PC-3 (cell line): ENCODE measurements around the gene PDE11A. TPM values are rescaled to one million over a fixed set of nuclear protein-coding genes. Genes with fewer than 3 reads are reported as not detected.

ENCODE experiments used
- ATAC-seq: fragments of 200-7000 bp; cut with Tn5 transposase; 2 replicates; pipeline ENCODE4 v1.9.1; 2020; ENCODE audit warnings: mild to moderate bottlenecking, moderate library complexity
- BruUV-seq: library from RNA; stranded (reverse); fragments of 400-500 nt; replicated peaks from 2 replicates; lab custom pipeline; 2021; lab: Mats Ljungman, UMichigan
- CTCF ChIA-PET: fragments of 300-600 bp; sonication (Branson Sonifier 250); formaldehyde crosslinking; loops from one replicate; lab custom pipeline; 2022; ENCODE audit warnings: antibody characterized with exemption; lab: Charles Lee
- POLR2A ChIA-PET: fragments of 300-600 bp; sonication (Branson Sonifier 250); formaldehyde crosslinking; loops from one replicate; lab custom pipeline; 2022; ENCODE audit warnings: antibody characterized with exemption; ENCODE audit not compliant: unreplicated experiment; lab: Charles Lee
- DNase-seq: peaks from one replicate; pipeline ENCODE4 v3.0.0-alpha.2; 2015
- H2AFZ ChIP-seq: fragments of 300-600 bp; sonication (generic); 2 replicates; pipeline ENCODE4 v1.6.0; 2016; ENCODE audit warnings: antibody characterized with exemption, low read length
- H3F3A ChIP-seq: fragments of 300-600 bp; sonication (generic); one replicate; pipeline ENCODE4 v1.6.0; 2017; ENCODE audit warnings: antibody characterized with exemption, low read length, control low read depth, mild to moderate bottlenecking; ENCODE audit not compliant: unreplicated experiment
- H3K27ac ChIP-seq: fragments of 300-600 bp; sonication (generic); 2 replicates; pipeline ENCODE4 v1.5.1; 2016; ENCODE audit warnings: mild to moderate bottlenecking, low read length
- H3K27me3 ChIP-seq: fragments of 300-600 bp; sonication (generic); 2 replicates; pipeline ENCODE4 v1.6.1; 2016; ENCODE audit warnings: low read length, mixed read lengths
- H3K36me3 ChIP-seq: fragments of 300-600 bp; sonication (generic); 2 replicates; pipeline ENCODE4 v1.6.1; 2016; ENCODE audit warnings: low read depth, mixed run types, low read length, mixed read lengths
- H3K4me1 ChIP-seq: fragments of 300-600 bp; sonication (generic); 2 replicates; pipeline ENCODE4 v1.5.1; 2016; ENCODE audit warnings: low read length; ENCODE audit not compliant: insufficient read depth
- H3K4me2 ChIP-seq: fragments of 300-600 bp; sonication (generic); 2 replicates; pipeline ENCODE4 v1.6.0; 2016; ENCODE audit warnings: low read length
- H3K4me3 ChIP-seq: fragments of 300-600 bp; sonication (generic); 2 replicates; pipeline ENCODE4 v1.5.1; 2016; ENCODE audit warnings: mild to moderate bottlenecking, low read length, mixed read lengths
- H3K79me2 ChIP-seq: fragments of 300-600 bp; sonication (generic); 2 replicates; pipeline ENCODE4 v1.6.1; 2017; ENCODE audit warnings: low read length, mixed read lengths
- H3K9ac ChIP-seq: fragments of 300-600 bp; sonication (generic); 2 replicates; pipeline ENCODE4 v1.6.0; 2016; ENCODE audit warnings: mild to moderate bottlenecking, low read length
- H3K9me2 ChIP-seq: fragments of 300-600 bp; sonication (generic); replicated peaks from 2 replicates; pipeline ENCODE4 v1.6.1; 2016; ENCODE audit warnings: mixed run types, low read length, mixed read lengths
- H3K9me3 ChIP-seq: fragments of 300-600 bp; sonication (generic); 2 replicates; pipeline ENCODE4 v1.6.1; 2016; ENCODE audit warnings: low read length, mixed read lengths
- H4K20me1 ChIP-seq: fragments of 300-600 bp; sonication (generic); 2 replicates; pipeline ENCODE4 v1.6.1; 2016; ENCODE audit warnings: low read length, mixed read lengths
- EZH2 ChIP-seq: fragments of 300-600 bp; sonication (generic); IDR thresholded peaks from one replicate; pipeline ENCODE4 v1.6.1; 2017; ENCODE audit warnings: antibody characterized with exemption, mild to moderate bottlenecking, low read length; ENCODE audit not compliant: unreplicated experiment
- EZH2phosphoT487 ChIP-seq: fragments of 300-600 bp; sonication (generic); IDR thresholded peaks from 2 replicates; pipeline ENCODE4 v1.6.1; 2018; ENCODE audit warnings: mild to moderate bottlenecking, antibody characterized with exemption, low read length, borderline replicate concordance
- intact Hi-C: fragments of 100-400 bp; cut with micrococcal nuclease; formaldehyde crosslinking; loops from 2 replicates; pipeline ENCODE4 v1.9.0; 2023
- total RNA-seq: library from RNA; depleted of rRNA; stranded (reverse); fragments of >200 nt; gene quantifications from 2 replicates; pipeline ENCODE4 v1.2.3, GENCODE V29; 2014
- TF ChIP-seq, protein P1 (sequence below): fragments of 300-600 bp; sonication (generic); conservative IDR thresholded peaks from 2 replicates; pipeline ENCODE4 v1.5.1; 2017; ENCODE audit warnings: antibody characterized with exemption, low read depth, mild to moderate bottlenecking, low read length

PDE11A gene
- total RNA-seq, 1 experiment from 2014 or later: 0.15 TPM

DNA sequence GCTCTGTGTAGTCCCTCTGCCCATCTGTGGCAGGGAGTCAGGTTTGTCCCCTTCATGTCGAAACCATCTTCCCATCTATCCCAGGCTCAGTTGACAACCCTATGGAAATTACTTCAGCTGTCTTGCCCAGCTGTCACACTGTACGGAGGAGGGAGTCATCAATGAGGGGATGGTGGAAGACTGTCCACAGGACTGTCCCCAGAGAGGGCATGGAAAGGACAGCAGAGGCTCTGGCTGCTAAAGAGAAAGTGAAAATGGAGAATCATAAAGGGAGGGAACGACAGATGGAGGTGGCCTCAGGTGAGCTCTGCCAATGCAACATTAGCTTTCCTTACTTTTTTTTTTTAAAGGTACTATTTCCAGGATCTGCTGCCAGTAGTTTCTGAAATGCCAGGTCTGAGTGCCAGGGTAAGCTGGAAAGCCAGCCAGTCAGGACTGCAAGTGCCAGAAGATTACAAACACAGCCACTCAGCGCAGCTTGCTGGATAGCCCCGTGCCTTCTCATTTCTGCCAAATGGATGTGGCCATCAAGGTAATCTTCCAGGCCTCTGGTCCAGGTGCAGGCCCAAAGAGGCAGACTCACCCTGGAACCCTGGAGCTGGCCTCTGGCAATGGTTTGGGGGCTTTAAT lies 487.2 kb downstream of the PDE11A start:
- no peak for TF ChIP-seq EZH2
- no peak for TF ChIP-seq EZH2phosphoT487
- TF ChIP-seq, protein P1, sequence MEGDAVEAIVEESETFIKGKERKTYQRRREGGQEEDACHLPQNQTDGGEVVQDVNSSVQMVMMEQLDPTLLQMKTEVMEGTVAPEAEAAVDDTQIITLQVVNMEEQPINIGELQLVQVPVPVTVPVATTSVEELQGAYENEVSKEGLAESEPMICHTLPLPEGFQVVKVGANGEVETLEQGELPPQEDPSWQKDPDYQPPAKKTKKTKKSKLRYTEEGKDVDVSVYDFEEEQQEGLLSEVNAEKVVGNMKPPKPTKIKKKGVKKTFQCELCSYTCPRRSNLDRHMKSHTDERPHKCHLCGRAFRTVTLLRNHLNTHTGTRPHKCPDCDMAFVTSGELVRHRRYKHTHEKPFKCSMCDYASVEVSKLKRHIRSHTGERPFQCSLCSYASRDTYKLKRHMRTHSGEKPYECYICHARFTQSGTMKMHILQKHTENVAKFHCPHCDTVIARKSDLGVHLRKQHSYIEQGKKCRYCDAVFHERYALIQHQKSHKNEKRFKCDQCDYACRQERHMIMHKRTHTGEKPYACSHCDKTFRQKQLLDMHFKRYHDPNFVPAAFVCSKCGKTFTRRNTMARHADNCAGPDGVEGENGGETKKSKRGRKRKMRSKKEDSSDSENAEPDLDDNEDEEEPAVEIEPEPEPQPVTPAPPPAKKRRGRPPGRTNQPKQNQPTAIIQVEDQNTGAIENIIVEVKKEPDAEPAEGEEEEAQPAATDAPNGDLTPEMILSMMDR: no peak
- H3F3A ChIP-seq: no peaks in the 10 kb centered on the region
- intact Hi-C loops: no loop called here
- CTCF ChIA-PET: no interaction called here
- H3K79me2 ChIP-seq: no peaks in the 10 kb centered on the region
- no peak overlapping the region for H3K27ac ChIP-seq
- H3K9me3 ChIP-seq: no peaks in the 10 kb centered on the region
- H4K20me1 ChIP-seq: no peaks in the 10 kb centered on the region
- no TSS peak for BruUV-seq
- no peaks in the 10 kb centered on the region for H3K4me1 ChIP-seq
- H3K4me2 ChIP-seq: no peak overlapping the region
- no peak overlapping the region for H3K9ac ChIP-seq
- H3K4me3 ChIP-seq: no peak overlapping the region
- no peak overlapping the region for H2AFZ ChIP-seq
- DNase-seq (no peak), ATAC-seq (no peak)
- no peaks in the 10 kb centered on the region for H3K27me3 ChIP-seq
- POLR2A ChIA-PET: no interaction called here
- no peaks in the 10 kb centered on the region; the same call in 1 of the 2 replicates for H3K9me2 ChIP-seq
- no peaks in the 10 kb centered on the region for H3K36me3 ChIP-seq

DNA sequence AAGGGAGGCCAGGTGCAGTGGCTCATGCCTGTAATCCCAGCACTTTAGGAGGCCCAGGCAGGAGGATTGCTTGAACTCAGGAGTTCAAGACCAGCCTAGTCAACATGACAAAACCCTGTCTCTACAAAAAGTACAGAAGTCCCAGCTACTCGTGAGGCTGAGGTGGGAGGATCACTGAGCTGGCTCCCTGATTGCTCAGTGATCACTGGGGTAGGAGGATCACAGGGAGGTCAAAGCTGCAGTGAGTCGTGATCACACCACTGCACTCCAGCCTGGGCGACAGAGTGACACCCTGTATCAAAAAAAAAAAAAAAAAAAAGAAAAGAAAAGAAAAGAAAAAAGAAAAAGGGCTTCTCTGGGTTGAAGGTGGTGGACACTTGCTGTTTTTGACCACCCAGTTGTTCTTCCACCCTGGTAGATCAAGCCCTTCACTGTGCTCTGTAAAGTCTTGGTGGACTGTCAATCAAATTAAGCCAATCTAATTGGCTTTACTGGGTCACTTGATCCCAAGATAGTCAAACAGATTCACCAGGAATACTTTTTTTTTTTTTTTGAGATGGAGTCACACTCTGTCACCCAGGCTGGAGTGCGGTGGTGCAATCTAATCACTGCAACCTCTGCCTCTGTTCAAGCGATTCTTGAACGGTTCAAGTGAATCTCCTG lies 488.4 kb downstream of the PDE11A start:
- no peaks in the 10 kb centered on the region for H3K27me3 ChIP-seq
- H3F3A ChIP-seq: no peaks in the 10 kb centered on the region
- H3K27ac ChIP-seq: no peak overlapping the region
- H3K4me2 ChIP-seq: no peak overlapping the region
- H2AFZ ChIP-seq: no peak overlapping the region
- ATAC-seq: no peak
- intact Hi-C loops: no loop called here
- no peak overlapping the region for H3K4me3 ChIP-seq
- no peaks in the 10 kb centered on the region; the same call in 1 of the 2 replicates for H3K9me2 ChIP-seq
- H3K79me2 ChIP-seq: no peaks in the 10 kb centered on the region
- no peak for DNase-seq
- no peaks in the 10 kb centered on the region for H3K4me1 ChIP-seq
- H3K9ac ChIP-seq: no peak overlapping the region
- H4K20me1 ChIP-seq: no peaks in the 10 kb centered on the region
- no peaks in the 10 kb centered on the region for H3K36me3 ChIP-seq
- H3K9me3 ChIP-seq: no peaks in the 10 kb centered on the region
- no TSS peak for BruUV-seq
- ChIA-PET POLR2A (no interaction called here), CTCF (no interaction called here)
- TF ChIP-seq, protein P1: no peak
- TF ChIP-seq EZH2phosphoT487 (no peak), EZH2 (no peak)

GRCh38 chr2:177582000-177582399 lies 490.6 kb downstream of the PDE11A start:
- no peaks in the 10 kb centered on the region for H3K79me2 ChIP-seq
- no peaks in the 10 kb centered on the region for H3K4me1 ChIP-seq
- H3K36me3 ChIP-seq: no peaks in the 10 kb centered on the region
- no peaks in the 10 kb centered on the region for H4K20me1 ChIP-seq
- H2AFZ ChIP-seq: no peak overlapping the region
- intact Hi-C loops: no loop called here
- TF ChIP-seq EZH2phosphoT487 (no peak), EZH2 (no peak)
- TF ChIP-seq, protein P1: no peak
- no peak overlapping the region for H3K4me2 ChIP-seq
- no peak overlapping the region for H3K9ac ChIP-seq
- H3K9me3 ChIP-seq: no peaks in the 10 kb centered on the region
- H3K4me3 ChIP-seq: no peak overlapping the region
- no peaks in the 10 kb centered on the region for H3K27me3 ChIP-seq
- BruUV-seq: no TSS peak
- no peaks in the 10 kb centered on the region for H3F3A ChIP-seq
- H3K27ac ChIP-seq: no peak overlapping the region
- DNase-seq (no peak), ATAC-seq (no peak)
- no peaks in the 10 kb centered on the region for H3K9me2 ChIP-seq
- ChIA-PET POLR2A (no interaction called here), CTCF (no interaction called here)
